ENCODE data around the gene SHQ1.

Gene SHQ1

DNA sequence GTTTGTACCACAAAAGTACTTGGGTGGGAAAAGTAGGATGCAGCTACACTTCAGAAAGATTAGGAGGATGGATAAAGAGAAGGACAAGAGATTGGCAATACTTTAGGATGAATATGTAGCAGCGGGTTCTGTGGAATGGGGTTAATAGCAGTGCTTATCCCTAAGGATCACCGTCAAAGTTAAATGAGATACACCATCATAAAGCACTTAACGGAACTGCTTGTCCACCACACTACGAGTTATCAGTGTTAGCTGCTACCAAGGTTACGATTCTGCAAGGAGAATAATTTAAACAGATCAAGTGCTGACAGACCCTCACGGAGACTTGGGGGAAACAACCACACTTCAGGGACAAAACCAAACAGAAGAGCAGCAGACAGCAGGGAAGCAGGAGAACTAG, 963 bp downstream of the SHQ1 start:
- no peak for DNase-seq

DNA sequence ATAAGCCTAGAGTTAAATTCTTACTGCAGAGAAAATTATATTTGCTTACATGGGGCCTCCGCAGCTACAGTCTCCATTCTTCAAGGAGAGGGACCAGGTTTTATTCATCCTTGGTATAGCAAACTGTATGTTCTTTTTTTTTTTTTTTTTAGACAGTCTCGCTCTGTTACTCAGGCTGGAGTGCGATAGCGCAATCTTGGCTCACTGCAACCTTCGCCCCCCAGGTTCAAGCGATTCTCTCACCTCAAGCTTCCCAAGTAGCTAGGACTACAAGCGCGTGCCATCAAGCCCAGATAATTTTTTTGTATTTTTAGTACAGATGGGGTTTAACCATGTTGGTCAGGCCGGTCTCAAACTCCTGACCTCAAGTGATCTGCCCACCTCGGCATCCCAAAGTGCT, 2.1 kb downstream of the SHQ1 start:
- no peak for DNase-seq

- DNase-seq: no peak
These were observed 3.7 kb downstream of the SHQ1 start for GRCh38 chr3:72844436-72844993.

GRCh38 chr3:72839057-72839456, 9.2 kb downstream of the SHQ1 start:
- no peak for DNase-seq

DNA sequence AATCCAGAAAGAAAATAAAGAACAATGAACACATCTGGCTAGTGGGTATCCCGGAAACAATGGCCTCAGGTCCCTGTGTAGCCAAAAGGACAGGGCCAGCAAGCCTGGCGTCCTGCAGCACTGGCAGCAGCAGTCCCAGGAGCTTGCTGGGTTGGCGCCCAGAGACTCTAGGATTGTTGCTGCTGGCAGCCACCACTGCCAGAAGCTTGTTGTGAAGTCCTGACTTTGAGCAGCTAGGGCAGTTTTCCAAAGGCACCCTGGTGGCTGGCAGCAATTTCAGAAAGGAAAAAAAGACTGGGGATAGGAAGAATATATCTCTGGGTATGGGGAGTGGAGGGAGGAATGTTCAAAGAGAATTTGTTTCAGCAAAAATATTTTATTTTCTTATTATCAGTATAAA, 11.3 kb downstream of the SHQ1 start:
- DNase-seq: no peak

GRCh38 chr3:72836416-72836815, 11.8 kb downstream of the SHQ1 start:
- no peak for DNase-seq

DNA sequence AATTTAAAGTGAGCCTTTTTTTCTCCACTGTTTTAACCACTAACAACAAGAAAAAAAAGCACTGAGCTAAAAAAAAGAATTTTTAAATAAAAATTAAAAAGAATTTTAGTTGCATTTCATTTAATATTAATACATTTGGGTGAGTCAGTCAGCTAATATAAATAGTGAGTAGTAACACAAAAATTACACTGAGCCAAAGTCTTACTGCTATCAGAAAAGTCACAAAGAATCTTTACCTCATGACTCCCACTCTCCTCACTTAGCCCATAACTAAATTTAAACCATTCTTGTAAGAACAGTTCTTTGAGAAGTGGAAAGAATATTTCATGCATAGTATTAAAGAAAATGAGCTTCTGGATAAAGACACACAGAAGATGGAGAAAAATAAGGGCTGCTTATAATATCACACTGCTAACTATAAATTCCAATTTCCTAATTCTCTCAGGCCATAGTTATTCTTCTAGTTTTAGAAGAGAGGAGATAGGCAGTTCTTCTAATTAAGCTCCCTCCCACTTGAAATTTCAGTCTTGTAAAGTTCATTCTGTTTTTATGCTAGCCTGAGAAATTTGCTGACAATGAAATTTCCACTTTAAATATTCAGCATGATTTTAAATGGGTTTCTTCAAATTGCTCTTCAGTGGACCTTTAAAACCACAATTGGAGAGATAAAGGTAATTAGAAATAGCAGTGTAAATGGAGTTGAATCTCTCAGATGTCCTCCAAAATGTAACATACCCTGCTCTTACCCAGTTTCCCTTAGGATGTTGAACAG, 17.6 kb downstream of the SHQ1 start:
- no peak for DNase-seq

DNA sequence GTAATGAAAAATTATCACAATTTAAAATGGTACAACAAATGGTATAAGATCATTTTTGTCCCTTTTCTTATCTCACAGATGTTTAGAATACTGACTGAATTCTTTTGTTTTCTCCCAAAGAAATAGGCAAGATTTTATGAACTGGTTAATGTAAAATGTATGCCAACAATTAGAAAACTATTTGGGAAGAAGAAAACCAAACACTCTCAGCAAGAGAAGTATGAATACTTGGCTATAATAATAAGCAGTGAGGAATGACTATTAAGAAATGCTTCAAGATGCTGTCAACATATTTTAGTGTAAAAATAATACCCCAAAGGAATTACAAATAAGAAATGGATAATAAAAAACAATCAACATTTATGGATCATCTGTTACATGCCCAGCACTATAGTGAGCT, 18.5 kb downstream of the SHQ1 start:
- DNase-seq: no peak

DNA sequence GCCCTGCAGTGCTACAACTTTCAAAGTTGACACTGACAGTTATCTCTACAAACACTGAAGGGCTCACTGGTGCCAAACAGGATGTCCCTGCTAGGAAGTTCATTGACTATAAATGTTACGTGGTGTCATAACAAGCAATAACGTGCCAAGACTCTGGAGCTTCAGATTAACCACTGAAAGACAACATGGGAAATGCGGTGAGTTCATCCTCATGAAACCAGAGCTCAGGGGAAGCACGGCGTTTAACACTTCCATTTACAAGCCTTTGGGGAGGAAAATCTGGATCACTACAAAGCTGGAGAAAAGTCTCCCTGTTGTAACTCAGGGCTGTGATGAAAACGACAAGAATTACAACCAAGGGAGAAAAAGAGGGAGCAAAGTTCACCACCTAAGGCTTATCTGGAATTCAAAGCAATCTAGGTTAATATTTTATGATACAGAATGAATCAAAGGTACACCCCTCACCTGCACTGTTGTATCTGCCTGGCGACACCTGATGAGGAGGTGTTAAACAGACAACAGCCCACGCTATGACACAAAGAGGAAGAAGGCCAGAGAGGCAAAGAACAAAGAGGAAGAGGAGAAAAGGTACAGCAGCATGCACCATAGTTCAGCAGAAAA, 27.0 kb downstream of the SHQ1 start:
- DNase-seq: peak; percentile 29

DNA sequence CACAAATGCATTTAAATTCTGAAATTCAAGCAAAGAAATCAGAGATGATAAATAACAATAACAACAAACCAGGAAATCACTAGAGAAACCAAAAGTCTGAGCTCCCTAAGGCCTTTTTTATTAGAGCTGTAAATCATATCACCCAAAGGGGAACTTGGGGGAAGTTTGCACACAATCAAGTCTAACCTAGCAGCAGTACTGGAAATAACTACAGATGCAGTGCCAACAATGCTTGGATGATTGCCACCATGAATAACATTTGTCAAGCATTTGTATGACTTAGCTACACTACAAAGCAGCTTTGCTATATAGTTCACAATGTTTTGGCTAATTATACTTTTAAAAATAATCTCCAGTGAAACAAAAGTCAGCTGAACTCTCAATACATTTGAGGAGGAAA, 27.8 kb downstream of the SHQ1 start:
- peak; percentile 22 for DNase-seq

DNA sequence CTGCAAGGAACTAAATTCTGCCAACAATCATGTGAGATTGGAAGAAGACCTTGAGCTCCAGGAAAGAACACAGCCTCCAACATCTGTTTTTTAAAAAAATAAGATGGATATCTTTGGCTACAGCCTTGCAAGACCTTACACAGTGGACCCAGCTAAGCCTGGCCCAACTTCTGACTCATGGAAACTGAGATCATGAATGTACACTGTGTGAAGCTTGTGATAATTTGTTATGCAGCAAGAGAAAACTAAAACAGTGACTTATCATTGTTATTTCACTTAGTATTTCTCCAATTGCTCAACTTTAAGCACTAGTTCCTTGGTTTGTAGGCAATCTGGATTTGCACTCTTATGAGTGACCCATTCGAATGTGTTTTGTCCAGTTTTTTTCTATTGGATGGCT, 29.3 kb downstream of the SHQ1 start:
- DNase-seq: no peak

DNA sequence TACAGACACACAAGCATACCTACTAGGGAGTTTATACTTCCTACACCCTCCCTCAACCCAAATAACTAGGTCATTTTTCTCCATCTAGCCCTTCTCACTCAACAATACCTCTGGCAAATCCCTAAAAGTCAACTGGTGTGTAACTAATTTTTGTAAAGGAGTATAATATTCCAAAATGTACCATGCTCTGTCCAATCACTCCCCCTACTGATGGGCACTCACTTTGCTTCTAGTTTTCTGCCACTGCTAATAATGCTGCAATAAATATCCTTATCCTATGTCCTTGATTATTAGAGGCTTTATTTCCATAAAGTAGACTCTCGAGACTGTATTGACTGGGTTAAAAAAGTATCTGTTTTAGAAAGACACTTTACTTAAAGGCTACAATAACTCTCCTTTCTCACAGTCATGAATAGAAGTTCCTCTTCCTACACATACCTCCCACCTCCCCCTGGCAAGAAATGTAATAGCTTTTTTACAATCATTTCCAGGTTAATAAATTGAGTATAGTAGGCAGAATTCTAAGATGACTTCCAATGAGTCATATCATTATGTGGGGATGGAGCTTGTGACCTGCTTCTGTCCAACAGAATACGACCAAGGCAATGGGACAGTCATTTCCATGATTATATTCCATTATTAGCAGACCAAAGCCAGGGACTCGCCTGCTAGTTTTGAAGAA, 30.0 kb downstream of the SHQ1 start:
- no peak for DNase-seq

DNA sequence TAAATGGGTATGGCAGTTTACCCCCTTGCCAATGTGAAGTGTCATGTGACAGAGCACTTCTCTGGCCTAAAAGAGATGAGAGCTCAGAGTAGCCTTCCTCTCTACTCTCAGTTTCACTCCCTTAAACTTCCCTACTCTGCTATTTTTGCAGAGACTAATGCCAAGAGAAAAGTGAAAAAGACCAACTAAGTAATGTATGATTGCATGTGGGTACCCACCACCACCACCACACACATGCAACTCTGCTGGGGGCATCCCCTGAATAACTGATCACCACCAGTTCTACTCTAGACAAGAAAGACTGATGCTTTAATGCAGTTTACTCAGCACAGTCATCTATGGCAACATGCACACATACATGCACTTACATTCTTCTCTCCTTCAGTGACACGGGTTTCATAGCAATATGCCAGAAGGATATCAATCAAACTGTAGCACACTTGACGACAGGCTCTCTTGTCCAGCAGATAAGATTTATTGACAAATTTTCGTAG, 31.3 kb downstream of the SHQ1 start:
- DNase-seq: no peak

GRCh38 chr3:72814308-72814707, 33.9 kb downstream of the SHQ1 start:
- DNase-seq: no peak

- no peak for DNase-seq
These were observed 36.0 kb downstream of the SHQ1 start for GRCh38 chr3:72812201-72812600.

DNA sequence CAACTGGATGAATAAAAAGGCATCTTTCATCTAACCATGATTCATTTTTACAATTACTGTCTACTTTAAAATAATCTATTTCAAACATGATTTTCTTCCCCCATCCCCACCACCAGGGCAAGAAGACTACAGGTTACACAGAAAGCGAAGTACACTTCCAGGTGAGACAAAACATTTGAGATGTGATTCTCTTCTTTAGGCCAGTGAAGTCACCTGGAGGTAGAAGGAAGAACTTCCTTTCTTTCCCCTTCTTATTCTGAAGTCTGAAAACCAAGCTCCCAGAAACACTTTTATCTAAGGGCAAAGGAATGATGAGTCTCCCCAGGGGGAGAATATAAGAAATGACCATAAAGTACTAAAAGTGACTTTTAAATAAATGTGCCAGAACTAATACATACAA, 36.7 kb downstream of the SHQ1 start:
- DNase-seq: no peak

DNA sequence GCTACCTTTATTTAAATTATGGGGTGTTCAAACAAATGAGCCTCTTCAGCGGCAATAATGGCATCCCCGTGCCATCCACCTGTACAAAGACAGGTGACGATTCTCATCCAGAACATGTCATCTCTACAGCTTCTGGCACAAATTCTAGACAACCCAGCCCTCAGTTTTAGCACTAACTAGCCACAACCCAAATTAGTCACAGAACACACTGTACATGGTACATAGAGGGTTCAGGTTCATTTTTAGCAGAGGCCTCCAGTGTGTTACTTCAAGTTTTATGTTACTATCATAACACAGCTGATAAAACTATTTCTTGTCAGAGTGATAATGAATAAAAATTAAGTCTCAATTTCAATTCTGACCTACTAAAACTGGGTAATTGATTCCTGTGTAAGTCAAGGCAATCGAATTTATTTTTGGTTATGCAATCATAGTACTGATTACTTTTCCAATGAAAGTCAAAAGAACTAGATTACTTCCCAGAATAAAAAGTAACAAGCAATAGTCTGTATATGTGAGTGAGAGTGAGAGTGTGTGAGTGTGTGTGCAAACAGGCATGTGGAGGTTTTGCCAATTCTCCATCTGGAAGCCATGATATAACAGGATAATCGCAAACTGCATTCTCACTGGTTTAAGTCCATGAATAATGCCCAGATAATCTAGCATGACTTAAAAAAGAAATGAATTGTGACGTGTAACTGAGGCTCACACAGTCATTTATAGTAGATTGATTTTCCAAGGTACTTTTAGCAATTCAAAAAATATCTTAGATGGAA, 37.4 kb downstream of the SHQ1 start:
- no peak for DNase-seq

GRCh38 chr3:72810063-72810462, 38.2 kb downstream of the SHQ1 start:
- DNase-seq: no peak

DNA sequence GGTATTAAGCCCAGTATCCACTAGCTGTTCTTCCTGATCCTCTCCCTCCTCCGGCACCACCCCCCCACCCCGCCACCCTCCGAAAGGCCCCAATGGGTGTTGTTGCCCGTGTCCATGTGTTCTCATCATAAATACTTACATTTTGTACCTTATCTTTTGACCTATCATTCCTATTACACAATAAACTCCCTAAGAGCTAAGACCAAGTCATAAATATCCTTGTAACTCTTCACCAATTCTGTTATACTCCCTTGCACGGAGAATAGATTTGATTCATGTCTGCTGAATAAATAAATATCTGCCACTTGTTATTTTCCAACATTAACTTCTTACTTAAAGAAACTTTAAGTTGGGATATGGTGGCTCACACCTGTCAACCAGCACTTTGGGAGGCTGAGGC, 43.9 kb downstream of the SHQ1 start:
- no peak for DNase-seq

- DNase-seq: no peak
These were observed 44.7 kb downstream of the SHQ1 start for GRCh38 chr3:72803573-72803972.

DNA sequence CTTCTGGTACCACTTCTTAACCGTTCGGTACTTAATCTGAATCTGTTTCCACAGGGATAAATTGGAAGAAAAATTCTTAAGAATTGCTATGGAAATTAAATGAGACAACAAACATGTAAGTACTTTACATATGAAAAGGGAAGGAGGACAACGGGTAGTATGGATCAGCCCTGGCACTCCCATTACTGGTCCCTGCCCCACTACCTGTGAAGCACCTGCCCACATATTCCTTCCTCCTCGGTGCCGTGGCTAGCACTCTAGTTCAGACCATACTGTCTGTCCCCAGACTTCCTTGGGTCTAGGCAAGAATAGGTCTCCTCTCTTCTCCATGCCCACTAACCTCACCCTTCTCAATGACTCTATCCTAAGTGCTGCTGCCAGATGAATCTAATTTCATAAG, 46.2 kb downstream of the SHQ1 start:
- no peak for DNase-seq

- no peak for DNase-seq
These were observed 47.4 kb downstream of the SHQ1 start for GRCh38 chr3:72800869-72801268.
